ENCODE measurements around the gene ZNF346.

The ZNF346 gene

GRCh38 chr5:177123789-177124485 lies 101.4 kb downstream of the ZNF346 start:
- no peak for DNase-seq

DNA sequence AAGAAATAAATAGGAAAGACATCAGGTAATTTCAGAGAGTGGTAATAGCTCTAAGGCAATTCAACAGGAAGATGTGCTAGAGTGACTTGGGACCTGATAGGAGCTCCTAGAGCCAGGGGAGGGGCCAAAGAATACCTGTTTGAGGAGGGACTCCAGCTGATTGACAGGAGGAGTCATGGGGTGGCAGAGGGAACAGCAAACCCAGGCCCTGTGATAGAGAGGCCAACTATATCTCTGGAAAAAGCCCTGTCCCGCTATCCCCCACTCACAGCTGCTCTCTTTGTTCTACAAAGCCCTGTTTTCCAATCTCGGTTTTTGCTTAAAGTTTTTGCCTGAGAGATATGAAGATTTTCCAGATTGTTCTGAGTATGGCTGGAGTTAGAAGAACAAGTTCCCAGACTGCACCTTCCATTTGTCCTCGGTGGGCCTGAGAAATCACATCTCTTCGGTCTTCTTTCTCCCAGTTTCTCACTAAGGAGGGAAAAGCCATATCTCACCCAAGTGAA lies 102.0 kb downstream of the ZNF346 start:
- DNase-seq: no peak

DNA sequence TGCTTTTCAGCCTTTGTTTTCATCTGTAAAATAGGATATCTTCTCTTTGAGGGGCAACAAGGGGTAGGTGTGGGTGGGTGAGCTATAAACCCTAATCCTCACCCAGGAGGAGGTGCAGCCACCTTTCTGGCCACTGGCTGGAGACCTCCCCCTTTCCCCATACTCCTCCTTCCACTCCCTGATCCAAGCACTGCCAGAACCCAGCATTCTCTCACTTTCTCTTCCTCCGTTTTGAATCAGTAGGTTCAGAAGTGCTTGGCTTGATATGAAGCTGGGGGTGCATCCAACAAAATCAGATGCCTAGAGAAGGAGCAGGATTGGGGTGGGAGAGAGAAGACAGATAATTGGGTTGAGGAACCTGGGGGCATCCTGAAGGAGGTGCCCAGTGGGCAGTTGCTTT lies 104.3 kb downstream of the ZNF346 start:
- no peak for DNase-seq

DNA sequence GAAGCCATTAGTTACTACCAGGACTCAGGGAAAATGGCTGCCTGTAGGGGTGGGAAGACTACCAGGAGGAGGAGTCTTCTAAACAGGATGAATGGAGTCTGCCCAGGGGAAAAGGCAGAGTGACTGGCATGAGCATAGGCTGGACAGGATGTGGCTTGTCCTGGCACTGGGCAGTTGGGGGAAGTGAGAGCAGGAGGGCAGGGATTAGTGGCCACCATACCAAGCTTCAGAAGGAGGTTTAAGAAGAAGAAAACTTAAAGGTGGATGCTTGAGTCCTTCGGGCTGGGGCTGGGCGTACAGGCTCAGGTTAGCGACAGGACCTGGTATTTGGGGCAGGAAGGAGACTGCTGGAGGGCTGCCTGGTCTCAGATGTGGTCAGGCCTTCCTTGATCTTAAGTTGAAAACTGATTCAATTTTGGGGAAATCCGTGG lies 106.1 kb downstream of the ZNF346 start:
- DNase-seq: no peak

- no peak for DNase-seq
These were observed 107.9 kb downstream of the ZNF346 start for GRCh38 chr5:177130211-177131018.
